Esophagus muscularis mucosa (tissue), 4 donors: Measurements from ENCODE around the gene RFXANK.

Experiments
- EP300 ChIP-seq: sonication (generic); formaldehyde crosslinking; IDR thresholded peaks from one replicate; pipeline ENCODE4 v1.6.1; 2017; ENCODE audit warnings: antibody characterized with exemption
- POLR2A ChIP-seq: fragments of 450-650 bp; IDR thresholded peaks from one replicate; pipeline ENCODE4 v1.6.1; 2017; ENCODE audit warnings: antibody characterized with exemption, moderate library complexity, mild to moderate bottlenecking, low read depth
- POLR2AphosphoS5 ChIP-seq, 2 donors: sonication (generic); formaldehyde crosslinking; IDR thresholded peaks; one replicate each; pipeline ENCODE4 v1.6.1; 2017; ENCODE audit warnings: antibody characterized with exemption in 2 of 2
- TF ChIP-seq, protein P1 (sequence below), 3 experiments: fragments of 200-600 bp in 2 of 3; fragments of 450-650 bp in 1 of 3; sonication (generic) in 2 of 3; IDR thresholded peaks; one replicate each; pipeline ENCODE4 v1.5.1; 2017 to 2019; ENCODE audit warnings: antibody characterized with exemption in 3 of 3, mild to moderate bottlenecking in 2 of 3, moderate library complexity in 1 of 3

DNA sequence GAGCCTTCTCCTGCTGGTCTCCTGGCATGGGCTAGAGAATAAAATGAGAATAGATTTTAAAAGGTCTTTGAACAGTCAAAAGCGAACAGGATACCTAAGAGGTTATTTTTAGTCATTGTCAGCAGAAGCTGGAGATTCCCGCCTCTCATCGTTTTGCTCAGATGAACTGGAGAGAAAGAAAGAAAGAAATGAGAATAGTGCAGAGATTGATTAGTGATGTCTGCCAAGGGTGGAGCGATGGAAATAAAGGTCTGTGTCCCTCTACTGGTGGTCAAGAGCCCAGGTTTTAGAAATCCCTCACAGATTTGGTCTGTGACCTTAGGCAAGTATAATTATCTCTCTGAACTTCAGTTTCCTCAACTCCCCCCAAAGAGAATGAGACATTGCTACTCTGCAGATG is 25.0 kb downstream of the RFXANK start:
- TF ChIP-seq POLR2AphosphoS5 (IDR thresholded peaks at IDR 0.05), result no peak
- TF ChIP-seq, protein P1, sequence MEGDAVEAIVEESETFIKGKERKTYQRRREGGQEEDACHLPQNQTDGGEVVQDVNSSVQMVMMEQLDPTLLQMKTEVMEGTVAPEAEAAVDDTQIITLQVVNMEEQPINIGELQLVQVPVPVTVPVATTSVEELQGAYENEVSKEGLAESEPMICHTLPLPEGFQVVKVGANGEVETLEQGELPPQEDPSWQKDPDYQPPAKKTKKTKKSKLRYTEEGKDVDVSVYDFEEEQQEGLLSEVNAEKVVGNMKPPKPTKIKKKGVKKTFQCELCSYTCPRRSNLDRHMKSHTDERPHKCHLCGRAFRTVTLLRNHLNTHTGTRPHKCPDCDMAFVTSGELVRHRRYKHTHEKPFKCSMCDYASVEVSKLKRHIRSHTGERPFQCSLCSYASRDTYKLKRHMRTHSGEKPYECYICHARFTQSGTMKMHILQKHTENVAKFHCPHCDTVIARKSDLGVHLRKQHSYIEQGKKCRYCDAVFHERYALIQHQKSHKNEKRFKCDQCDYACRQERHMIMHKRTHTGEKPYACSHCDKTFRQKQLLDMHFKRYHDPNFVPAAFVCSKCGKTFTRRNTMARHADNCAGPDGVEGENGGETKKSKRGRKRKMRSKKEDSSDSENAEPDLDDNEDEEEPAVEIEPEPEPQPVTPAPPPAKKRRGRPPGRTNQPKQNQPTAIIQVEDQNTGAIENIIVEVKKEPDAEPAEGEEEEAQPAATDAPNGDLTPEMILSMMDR (IDR thresholded peaks at IDR 0.05), result no peak
- no peak for TF ChIP-seq POLR2A
- TF ChIP-seq EP300, result no peak
